BE2C (cell line): ENCODE data around the gene PRELID2.

Source experiments
- DNase-seq: peaks from one replicate; pipeline ENCODE4 v3.0.0-alpha.2; 2020
- H3K27me3 ChIP-seq: fragments of 250-450 bp; sonication (Bioruptor Pico); 2 replicates; pipeline ENCODE4 v1.5.1; 2020; ENCODE audit warnings: mild to moderate bottlenecking
- H3K36me3 ChIP-seq: fragments of 250-450 bp; sonication (Bioruptor Pico); 2 replicates; pipeline ENCODE4 v1.5.1; 2020; ENCODE audit warnings: mild to moderate bottlenecking
- H3K4me1 ChIP-seq: fragments of 250-450 bp; sonication (Bioruptor Pico); 2 replicates; pipeline ENCODE4 v1.5.1; 2020
- H3K4me3 ChIP-seq: 2 replicates; pipeline ENCODE4 v1.5.1; 2011; ENCODE audit warnings: low read depth, low read length
- H3K9me3 ChIP-seq: fragments of 250-450 bp; sonication (Bioruptor Pico); 2 replicates; pipeline ENCODE4 v1.5.1; 2020
- TF ChIP-seq, protein P1 (sequence below): IDR thresholded peaks from 2 replicates; pipeline ENCODE4 v1.5.1; 2012; ENCODE audit warnings: mild to moderate bottlenecking, low read depth, low read length

The PRELID2 gene

DNA sequence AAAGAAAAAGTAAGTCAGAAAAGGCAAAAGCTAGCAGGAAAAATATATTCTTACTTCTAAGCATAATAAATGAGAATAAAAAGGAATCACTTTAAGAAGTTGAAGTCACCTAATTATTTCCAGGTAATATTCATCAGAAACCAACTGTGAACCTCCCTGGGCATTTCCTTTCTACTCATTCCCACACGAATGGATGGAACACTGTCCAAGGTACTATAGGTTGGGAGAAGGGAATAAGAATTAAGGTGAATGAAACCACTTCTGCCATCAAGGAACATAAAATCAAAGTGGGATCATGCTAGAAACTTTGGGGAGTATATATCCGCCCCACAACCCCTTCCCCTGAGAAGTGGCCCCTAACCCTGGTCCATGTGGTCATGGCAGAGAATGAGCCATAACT lies 41.6 kb downstream of the PRELID2 start:
- Histone ChIP-seq H3K36me3 (no peaks in the 10 kb centered on the region), H3K4me3 (no peak overlapping the region), H3K4me1 (no peaks in the 10 kb centered on the region), H3K9me3 (no peaks in the 10 kb centered on the region), H3K27me3 (no peaks in the 10 kb centered on the region)
- DNase-seq: no peak
- TF ChIP-seq, protein P1, sequence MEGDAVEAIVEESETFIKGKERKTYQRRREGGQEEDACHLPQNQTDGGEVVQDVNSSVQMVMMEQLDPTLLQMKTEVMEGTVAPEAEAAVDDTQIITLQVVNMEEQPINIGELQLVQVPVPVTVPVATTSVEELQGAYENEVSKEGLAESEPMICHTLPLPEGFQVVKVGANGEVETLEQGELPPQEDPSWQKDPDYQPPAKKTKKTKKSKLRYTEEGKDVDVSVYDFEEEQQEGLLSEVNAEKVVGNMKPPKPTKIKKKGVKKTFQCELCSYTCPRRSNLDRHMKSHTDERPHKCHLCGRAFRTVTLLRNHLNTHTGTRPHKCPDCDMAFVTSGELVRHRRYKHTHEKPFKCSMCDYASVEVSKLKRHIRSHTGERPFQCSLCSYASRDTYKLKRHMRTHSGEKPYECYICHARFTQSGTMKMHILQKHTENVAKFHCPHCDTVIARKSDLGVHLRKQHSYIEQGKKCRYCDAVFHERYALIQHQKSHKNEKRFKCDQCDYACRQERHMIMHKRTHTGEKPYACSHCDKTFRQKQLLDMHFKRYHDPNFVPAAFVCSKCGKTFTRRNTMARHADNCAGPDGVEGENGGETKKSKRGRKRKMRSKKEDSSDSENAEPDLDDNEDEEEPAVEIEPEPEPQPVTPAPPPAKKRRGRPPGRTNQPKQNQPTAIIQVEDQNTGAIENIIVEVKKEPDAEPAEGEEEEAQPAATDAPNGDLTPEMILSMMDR: no peak

DNA sequence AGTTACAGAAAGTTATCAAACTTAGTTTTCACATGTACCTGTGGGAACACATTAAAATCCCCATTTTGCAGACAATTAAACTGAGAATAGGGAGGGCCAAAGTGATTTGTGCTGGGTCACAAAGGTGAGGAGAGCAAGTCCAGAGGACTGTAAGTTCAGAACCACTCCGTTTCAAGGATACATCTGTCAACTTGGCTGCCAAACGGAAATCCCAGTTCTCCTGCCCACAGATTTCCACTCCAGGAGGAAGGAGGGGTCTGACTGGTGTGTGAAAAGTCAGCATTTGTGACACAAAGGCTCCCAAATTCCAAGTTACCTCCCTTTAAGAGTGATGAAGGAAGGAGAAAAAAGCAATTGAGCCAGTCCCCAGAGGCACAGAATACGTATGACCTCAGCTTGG lies 42.3 kb downstream of the PRELID2 start:
- Histone ChIP-seq H3K36me3 (no peaks in the 10 kb centered on the region), H3K9me3 (no peaks in the 10 kb centered on the region), H3K4me3 (no peak overlapping the region), H3K27me3 (no peaks in the 10 kb centered on the region), H3K4me1 (no peaks in the 10 kb centered on the region)
- no peak for DNase-seq
- TF ChIP-seq, protein P1: no peak

DNA sequence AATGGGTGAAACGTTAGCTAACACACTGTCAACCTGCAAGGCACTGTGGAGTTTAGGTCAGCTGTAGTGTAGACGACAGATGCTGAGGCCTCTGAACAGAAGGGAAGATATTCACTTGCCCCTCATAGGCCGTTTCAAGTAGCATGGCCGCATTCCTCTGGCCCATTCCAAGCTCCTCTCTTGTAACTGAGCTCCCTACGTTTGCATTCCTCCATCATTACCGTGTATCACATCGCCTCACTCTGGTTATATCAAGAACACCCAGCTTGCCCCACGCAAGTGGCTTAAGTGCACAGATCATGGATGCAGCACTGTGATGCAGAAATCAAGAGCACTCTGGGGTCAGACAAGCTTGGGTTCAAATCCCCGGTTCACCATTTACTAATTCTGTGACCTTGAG lies 43.3 kb downstream of the PRELID2 start:
- Histone ChIP-seq H3K4me3 (no peak overlapping the region), H3K27me3 (no peaks in the 10 kb centered on the region), H3K9me3 (no peaks in the 10 kb centered on the region), H3K36me3 (no peaks in the 10 kb centered on the region), H3K4me1 (no peaks in the 10 kb centered on the region)
- DNase-seq: no peak
- TF ChIP-seq, protein P1: no peak

DNA sequence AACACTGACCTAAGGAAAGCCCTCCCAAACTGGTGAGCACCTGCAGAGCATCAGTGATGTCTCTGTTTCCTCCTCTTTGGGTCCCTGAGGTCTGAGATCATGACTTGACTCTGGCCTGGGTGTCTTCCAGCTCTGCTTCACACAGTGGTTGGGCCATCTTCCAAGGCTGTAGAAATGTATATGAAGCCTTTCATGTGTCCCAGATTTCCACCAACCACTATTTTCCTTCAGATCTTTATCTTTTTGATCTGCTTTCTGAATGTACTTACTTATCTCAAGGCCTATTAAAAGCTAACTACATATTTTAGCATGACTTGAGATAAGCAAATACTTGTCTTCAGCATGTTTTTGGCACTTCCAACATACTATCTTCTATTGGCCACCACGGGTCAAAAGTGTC lies 47.1 kb downstream of the PRELID2 start:
- no peaks in the 10 kb centered on the region for H3K9me3 ChIP-seq
- DNase-seq: no peak
- no peaks in the 10 kb centered on the region for H3K36me3 ChIP-seq
- H3K4me3 ChIP-seq: no peak overlapping the region
- TF ChIP-seq, protein P1: no peak
- H3K27me3 ChIP-seq: no peaks in the 10 kb centered on the region
- no peaks in the 10 kb centered on the region for H3K4me1 ChIP-seq

DNA sequence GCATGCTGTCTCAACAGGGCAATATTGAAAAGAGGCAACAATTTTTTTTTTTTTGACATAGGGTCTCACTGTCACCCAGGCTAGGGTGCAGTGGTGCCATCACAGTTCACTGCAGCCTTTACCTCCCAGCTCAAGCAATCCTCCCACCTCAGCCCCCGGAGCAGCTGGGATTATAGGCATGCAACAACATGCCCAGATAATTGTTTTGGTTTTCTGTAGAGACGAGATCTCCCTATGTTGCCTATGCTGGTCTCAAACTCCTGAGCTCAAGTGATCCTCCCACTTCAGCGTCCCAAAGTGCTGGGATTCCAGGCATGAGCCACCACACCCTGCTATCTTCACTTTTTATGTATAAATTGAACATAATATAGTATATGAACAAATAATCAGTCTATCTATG lies 47.6 kb downstream of the PRELID2 start:
- Histone ChIP-seq H3K4me1 (no peaks in the 10 kb centered on the region), H3K9me3 (no peaks in the 10 kb centered on the region), H3K36me3 (no peaks in the 10 kb centered on the region), H3K4me3 (no peak overlapping the region), H3K27me3 (no peaks in the 10 kb centered on the region)
- DNase-seq: no peak
- TF ChIP-seq, protein P1: no peak

DNA sequence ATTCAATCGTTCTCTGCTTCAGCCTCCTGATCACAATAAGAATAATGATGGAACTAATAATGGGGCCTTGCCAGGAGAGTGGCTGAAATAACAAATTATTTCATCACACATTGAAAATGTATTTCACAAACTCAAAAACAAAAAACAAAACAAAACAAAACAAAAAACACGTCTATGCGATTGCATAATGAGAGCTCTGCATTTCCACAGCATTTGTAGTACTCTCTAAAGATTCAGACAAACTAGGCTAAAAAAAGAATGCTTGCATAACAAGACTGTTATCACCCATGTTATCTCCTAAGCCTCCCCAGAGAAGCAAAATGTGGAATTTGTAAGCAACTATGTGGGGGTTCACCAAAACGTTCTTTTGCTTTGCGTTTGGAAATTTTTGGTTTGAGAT lies 48.1 kb downstream of the PRELID2 start:
- no peaks in the 10 kb centered on the region for H3K4me1 ChIP-seq
- H3K36me3 ChIP-seq: no peaks in the 10 kb centered on the region
- H3K4me3 ChIP-seq: no peak overlapping the region
- TF ChIP-seq, protein P1: no peak
- no peaks in the 10 kb centered on the region for H3K9me3 ChIP-seq
- no peaks in the 10 kb centered on the region for H3K27me3 ChIP-seq
- no peak for DNase-seq
